Right renal pelvis (tissue), 4 donors: ENCODE measurements around the gene RPL28. TPM values are rescaled to one million over a fixed set of nuclear protein-coding genes. Genes with fewer than 3 reads are reported as not detected.

ENCODE experiments used
- DNase-seq, 4 donors: peaks; one replicate each; pipeline ENCODE4 v3.0.0-alpha.2; 2013; ENCODE audit warnings: low read depth in 4 of 4, low spot score in 3 of 4, missing footprints in 1 of 4
- polyA plus RNA-seq, 4 donors: library from polyadenylated mRNA; unstranded; fragments of 120-200 nt; gene quantifications; one replicate each; pipeline ENCODE4 v1.2.1, GENCODE V29; 2013; ENCODE audit not compliant: insufficient read length in 4 of 4

RPL28 gene
- polyA plus RNA-seq = 1,000 to 10,000 TPM in 1 of 4 donors, 100 to 1,000 TPM in 3; 895 to 1,455 (median 919) TPM

DNA sequence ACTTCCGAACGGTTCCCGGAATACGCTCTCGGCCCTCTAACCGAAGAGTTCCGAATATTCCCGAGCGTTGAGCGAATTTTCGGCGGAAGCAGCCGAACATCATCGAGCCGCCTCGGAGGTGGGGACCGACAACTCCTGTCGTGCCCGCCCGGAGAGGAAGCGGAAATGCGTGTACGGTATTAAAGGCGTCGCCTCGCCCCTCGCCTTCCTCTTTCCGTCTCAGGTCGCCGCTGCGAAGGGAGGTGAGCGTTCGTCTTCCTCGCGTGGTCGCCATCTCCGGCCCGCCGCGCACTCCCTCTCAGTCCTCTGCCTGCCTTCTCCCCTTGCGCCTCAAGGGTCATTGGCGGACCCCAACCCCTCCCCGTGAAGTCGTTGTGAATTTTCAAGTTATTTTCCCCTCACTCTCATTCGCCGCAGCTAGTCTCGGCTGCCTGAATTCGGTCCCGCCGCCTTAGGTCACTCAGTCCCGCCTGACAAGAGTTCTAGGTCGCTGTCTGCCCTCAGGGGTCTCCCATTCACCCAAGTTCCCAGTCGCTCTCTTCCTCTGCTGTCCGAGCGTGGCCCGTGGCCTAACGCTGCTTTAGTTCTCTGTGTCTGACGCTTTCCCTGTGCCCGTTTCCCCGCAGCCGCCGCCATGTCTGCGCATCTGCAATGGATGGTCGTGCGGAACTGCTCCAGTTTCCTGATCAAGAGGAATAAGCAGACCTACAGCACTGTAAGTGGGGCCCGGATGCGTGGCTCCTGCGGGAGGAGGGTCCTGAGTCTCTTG, at the start of gene RPL28:
Gene RPL28, plus strand, starts transcription at position 209 of the 769 bp plus-strand sequence. Its CDS starts 426 bp downstream, at position 635.
- DNase-seq = peak; percentile 97 to 99 (median 98)

DNA sequence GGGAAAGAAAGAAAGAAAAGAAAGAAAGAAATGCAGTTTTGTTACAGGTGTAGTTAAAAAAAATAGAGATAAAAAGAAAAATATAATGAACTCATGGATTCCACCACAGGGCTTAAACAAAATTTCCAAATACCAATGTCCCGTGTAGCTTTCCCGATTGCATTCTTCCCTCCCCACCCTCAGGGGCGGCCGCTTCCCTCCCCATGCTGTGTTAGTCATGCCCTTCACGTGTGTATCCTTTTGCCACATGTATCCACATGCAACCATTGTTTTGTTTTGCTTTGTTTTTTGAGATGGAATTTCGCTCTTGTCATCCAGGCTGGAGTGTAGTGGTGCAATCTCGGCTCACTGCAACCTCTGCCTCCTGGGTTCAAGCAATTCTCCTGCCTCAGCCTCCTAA, 49.6 kb upstream of the RPL28 start:
- DNase-seq = no peak

DNA sequence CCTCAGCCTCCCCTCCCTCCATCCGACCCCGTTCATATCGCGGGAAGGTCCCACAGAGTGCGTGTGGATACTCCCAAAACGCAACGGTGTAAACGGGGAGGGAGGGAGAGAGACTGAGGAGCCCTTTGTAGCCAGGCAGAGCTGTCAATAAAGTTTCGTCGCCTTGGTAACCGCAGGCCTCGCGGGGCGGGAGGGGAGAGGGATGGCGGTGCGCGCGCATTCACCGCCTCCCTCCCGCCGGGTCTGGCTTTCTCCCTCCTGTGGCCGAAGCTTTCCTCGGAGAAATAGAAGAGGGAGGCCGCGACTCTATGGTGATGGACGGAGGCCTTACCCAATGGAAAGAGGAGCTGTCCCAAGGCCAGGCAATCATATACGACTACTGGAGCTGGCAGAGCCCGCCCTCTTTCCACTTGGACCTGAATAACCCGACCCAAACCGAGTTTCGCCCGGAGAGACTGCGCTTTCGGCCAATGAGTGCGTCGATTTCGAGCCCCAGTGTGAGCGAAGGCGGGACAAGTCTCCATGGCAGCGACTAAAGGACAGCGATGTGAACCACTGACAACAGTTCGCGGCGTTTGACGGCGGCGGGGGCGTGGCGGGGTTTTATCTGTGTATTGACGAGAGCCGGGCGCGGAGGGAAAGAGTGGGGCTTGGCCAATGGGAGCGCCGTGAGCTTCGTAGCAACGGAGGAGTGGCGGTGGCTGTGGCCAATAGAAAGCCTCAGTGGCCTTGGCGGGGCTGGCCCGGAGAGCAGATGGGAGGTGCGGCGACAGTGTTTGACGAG, 46.4 kb upstream of the RPL28 start, which contains the start of gene KMT5C:
Gene KMT5C, plus strand, starts transcription at position 772 of the 784 bp plus-strand sequence. CDS start 2,061 bp downstream, outside the sequence.
- peak; percentile 100 for DNase-seq

DNA sequence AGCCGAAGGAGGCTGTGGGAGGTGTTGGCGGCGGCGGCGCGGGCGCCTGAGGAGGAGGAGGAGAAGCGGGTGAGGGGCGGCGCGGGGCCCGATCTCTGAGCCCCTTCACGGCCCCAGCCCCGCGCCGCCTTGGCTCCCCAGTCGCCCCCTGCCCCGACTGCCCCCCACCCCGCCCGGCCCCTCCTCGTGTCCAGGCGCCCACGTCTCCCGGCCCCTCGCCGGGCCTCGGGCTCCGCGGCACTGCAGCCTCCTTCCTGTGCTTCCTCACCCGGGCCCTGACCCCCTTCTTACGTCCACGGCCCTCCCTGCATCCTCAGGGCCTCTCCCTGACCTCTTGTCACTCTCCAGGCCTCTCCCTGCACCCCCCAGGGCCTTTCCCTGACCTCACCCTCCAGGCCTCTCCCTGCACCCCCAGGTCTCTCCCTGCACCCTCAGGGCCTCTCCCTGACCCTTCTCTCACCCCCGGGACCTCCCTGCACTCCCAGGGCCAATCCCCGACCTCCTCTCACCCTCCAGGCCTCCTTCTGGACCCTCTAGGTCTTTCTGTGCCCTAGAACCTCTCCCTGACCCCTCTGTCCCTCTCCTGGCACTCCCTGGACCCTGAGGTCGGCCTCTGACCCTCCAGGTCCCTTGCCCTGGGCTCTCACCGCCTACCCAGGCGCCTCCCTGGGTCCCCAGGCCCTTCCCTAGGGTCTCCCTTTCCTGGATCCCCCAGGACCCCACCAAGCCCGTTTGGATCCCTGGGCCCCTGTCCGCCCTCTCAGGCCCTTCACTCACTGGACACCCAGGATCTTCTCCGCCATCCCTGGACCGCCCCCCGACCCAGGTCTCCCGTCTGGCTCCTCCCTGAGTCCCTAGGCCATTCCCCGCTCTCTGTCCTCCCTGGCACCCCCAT, 45.6 kb upstream of the RPL28 start:
- no peak for DNase-seq

DNA sequence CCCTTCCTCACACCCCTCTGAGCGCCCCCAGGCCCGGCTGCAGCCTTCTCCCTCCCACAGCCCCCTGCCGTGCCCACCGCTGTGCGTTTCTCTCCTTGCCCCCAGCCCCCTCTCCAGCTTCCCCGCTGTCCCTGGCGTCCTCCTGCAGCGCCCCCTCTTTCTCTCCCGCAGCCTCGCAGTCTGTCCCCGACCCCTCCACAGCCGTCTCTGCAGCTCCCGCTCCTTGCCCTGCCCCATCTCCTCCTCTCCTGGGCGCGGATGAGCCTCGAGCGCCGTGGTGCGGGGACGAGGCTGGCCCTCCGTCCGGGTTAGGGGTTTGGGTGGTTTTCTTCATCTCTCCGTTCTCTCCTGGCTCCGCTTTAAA, 45.0 kb upstream of the RPL28 start:
- no peak for DNase-seq

DNA sequence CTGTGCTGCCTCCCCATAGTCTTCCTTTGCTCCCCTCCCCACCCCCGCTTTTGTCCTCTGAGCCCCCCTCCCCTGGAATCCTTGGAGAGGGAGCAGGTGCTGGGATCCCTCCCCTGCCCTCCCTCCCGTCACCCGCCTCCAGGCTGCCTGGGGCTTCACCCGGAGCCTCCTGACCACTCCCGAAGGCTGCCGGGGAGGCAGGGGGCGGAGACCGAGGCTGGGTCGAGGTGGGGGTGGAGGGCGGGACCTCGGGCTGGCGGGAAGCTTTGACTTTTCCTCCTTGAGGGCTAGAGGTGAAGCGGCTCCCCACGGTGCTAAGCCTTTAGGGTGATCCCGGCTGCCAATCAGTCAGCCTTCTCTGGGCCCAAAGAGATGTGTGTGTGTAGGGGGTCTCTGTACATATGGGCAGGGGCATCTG, 44.6 kb upstream of the RPL28 start:
- DNase-seq = no peak

DNA sequence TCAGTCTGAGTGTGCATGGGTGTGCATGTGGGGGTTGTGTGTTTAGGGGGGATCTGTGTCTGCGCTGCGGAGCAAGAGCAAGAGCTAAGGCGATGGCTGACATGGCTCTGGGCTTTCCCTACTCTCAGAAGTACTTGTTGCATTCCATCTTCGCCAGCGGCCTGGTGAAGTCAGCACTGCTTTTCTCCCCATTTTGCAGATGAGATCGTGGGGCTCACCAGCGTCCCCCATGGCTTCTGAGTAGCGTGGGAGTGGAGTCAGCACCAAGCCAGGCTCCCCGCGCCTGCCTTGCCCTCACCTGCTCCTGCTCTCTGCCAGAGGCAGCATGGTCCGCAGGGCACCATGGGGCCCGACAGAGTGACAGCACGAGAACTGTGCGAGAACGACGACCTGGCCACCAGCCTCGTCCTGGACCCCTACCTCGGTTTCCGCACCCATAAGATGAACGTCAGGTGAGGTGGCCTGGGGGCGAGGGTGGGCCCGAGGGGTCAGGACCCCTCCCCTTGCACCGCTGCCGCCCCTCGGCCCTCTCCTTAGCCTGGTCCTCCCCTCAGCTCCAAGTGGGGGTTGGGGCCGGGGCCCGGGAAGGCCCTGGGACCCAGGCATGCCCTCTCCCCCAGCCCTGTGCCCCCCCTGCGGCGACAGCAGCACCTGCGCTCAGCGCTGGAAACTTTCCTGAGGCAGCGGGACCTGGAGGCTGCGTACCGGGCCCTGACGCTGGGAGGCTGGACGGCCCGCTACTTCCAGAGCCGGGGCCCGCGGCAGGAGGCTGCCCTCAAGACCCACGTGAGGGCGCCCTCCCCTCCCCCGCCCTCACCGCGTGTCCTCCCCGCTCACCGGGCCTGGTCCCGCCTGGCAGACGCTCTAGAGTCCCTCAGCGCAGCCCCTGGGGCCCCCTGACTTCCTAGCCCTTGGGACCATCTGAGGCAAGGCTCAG, 43.9 kb upstream of the RPL28 start:
- DNase-seq = no peak

DNA sequence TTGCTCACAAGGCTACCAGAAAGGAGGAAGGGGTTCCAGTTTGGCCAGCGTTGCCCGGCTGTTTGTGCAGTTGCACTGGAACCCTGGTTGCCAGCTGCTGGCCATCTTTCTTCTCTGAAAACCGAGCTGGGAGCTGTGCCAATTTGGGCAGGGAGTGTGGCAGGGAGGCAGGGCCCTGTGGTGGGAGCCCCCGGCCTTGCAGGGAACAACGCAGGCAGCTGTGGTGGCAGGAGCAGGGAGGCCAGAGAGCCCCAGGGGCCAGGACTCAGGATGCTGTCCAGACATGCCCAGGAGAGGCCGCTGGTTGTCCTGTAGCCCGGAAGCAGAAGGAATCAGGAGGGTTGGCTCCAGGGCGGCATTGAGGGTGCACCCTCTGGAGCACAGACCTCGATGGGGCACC, 41.3 kb upstream of the RPL28 start:
- no peak for DNase-seq

DNA sequence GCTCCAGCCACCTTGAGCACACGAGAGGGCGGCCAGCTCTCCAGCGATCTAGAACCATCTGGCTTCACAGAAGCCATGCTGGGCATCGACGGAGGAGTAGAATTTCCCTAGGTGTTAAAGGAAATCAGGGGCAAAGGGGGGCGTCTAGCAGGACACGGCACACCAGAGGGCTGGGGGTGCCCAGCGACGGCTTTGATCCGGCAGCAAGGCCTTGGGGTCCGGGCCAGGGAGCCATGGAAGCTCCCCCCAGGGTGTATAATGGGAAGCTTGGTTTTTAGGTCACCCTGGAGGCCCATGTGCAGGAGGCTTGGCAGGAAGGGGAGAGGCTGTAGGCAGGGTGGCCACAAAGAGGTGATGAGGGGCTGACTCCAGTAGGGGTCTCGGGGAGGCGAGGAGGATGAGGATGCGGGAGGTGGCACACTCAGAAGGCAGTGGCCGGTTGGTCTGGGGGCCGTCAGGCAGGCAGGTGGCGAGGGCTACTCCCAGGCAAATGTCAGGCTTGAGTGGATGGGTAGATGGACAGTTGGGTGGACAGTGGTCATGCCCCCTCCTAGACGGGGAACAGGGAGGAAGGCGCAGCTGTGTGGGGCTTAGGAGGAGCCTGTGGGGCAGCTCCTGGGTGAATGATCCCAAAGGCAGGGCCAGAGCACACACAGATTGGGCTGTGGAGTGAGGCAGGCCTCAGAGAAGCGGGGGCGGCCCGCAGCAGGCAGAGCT, 40.5 kb upstream of the RPL28 start:
- DNase-seq = no peak

DNA sequence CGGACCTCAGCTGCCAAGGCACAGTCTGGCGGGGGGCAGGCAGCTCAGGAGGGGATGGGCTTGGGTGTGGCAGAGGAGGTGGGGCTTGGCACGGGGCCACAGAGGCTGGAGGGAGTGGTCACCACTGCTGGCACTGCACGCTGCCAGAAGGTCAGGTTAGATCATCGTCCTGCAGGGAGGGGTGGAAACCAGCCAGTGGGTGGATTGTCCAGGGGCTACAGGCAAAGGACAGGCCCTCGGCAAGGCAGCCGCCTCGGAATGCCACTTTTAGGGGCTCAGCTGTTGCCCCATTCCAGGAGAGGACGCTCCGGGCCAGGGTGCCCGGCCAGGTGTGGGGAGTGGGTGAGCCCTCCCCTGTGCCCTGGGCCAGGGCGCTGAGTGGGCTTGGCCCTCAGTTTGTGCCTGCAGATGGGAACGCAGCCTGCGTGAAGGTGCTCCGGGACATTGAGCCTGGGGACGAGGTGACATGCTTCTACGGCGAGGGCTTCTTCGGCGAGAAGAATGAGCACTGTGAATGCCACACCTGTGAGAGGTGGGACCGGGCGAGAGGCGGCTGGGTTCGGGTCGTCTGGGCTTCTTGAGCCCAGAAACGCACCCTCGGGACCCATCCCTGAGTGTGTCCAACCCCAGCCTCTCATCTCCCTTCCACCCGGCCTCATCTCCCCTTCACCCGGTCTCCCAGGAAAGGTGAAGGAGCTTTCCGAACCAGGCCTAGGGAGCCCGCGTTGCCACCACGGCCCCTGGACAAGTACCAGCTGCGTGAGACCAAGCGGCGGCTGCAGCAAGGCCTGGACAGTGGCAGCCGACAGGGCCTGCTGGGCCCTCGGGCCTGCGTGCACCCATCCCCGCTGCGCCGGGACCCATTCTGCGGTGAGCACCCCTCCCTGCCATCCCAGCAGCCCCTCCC, 39.7 kb upstream of the RPL28 start:
- no peak for DNase-seq

DNA sequence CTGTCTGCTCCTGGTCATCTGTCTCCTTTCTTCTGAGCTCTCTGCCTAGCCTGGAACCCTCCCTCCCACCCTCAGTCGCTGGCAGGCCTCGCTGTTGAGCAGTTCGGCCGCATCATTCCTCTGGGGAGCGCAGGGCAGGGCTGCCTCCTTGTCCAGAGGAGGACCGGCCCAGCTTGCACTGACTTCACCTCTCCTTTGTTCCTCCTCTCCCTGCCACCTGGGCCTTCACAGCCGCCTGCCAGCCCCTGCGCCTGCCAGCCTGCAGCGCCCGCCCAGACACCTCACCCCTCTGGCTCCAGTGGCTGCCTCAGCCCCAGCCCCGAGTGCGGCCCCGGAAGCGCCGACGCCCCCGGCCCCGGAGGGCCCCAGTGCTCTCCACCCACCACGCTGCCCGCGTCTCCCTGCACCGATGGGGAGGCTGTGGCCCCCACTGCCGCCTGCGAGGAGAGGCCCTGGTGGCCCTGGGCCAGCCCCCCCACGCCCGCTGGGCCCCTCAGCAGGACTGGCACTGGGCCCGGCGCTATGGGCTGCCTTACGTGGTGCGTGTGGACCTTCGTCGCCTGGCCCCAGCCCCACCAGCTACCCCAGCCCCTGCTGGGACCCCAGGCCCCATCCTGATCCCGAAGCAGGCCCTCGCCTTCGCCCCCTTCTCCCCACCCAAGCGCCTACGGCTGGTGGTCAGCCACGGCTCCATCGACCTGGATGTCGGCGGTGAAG, 38.8 kb upstream of the RPL28 start:
- no peak for DNase-seq

DNA sequence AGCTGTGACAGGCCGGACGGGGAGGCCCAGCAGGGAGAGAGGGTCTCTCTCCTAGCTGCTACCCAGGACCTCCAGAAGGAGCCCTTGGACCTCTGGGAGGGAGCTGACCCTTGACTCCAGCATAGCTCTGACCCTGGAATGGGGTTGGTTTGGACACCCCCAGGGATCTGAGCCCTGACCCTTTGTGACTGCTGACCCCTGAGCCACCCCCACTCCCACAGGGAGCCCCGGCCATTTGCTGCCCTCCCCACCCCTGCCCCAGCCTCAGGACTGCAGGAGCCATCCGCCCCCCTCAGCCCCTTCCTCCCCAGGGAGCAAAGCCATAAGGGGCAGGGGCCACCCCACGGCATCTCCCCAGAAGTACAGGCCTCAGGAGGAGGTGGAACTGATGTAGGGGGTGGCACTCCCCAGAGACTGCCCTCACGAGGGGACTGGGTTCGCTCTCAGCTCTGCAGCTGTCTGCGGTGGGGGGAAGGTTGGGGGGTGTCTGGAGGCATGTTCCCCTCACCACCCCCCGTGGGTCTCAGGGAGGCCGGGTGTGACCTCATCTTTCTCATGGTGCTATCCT, 38.2 kb upstream of the RPL28 start:
- DNase-seq = no peak

DNA sequence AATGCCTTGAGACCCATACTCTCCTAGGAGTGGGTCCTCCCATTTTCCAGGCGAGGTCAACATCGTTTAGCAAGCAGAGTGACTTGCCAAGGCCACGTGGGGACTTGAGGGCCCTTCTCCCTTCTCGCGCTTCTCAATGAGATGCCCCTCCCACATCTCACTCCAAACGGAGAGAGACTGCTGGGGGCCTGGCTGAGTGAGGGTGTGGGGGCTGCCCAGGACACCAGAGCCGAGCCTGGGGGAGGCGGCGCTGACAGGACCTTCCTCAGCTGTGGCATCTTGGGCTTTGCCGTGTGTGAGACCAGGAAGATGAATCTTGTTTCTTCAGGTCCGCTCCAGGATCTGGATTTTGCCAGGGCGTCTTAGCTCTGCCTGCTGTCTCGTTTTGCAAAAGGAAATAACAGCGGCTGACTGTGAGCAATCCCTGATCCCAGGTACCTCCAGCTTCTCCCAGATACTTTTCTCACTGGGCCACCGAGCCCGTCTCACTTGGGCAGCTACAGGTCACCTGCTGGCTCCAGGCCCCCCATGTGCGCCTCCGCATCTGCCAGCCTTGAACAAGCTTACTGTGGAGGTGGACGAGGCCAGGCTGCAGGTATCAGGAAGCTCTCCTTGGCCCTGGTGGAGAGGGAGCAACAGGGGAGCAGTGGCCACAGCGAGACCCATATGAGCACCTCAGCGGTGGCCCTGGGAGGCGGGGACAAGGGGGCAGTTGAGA, 37.3 kb upstream of the RPL28 start:
- DNase-seq = no peak

DNA sequence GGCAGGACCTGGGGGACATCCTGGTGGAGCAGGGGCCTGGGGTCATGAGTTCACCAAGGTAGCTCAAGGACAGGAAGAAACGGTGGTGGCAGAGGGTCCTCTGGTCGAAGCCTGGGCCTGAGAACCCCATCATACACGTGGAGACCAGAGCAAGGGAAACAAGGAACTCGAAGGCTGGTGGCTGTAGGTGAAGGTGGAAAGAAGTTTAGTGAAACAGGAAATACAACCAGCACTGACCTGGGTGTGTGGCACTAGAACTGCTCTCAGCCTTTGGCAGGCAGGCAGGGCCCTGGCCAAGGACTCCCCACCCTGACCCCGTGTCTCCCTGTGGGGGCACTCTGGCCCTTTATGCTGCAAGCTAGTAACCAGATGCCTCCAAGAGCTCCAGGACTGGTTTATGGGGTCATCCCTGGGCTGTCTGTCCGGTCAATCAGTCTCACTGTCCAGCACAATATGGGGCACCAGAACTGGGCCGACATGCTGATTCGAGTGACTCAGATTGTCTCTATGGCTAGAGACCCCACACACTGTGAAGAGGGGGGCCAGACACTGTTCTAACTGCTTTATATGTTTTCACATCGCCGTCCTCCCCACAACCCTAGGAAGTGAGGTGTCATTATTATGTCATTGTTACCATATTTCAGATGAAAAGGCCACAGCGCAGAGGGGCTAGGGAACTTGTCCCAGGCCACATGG, 35.0 kb upstream of the RPL28 start:
- DNase-seq = no peak

DNA sequence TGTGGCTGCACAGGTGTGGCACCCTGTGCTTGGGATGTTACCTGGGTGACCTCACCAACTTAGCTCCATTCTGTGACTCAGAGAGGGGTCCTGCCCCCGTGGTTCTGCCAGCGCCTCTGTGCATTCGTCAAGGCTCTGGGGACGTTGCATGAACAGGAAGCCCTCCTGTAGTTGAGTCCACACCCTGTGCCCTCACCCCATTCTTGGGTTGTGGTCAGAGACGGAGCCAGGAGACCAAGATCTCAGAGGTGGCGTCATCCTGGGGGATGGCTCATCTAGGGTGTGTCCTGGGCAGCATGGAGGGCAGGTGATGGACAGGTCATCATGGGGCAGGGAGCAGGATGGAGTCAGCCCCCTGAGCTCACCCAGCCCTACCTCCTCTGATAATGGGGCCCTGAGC, 33.7 kb upstream of the RPL28 start:
- DNase-seq = no peak
